Activated B cell treated with CpG ODN at 0.5 μM for 24 hours (primary cell): ENCODE data around the gene TAF9B. TPM values are rescaled to one million over a fixed set of nuclear protein-coding genes. Genes with fewer than 3 reads are reported as not detected.
"Not testable (repeated sequence)": the region's sequence is repeated elsewhere in the genome, so short reads cannot be mapped to it uniquely, and the experiment has no call there.

Source experiments
- ATAC-seq: fragments of 200-7000 bp; cut with Tn5 transposase; one replicate; pipeline ENCODE4 v1.10.0; 2021; ENCODE audit warnings: low read depth, mild to moderate bottlenecking, moderate library complexity
- CTCF ChIA-PET: fragments of 350-600 bp; sonication (Branson Sonifier 250); formaldehyde crosslinking; loops from one replicate; lab custom pipeline; 2021; ENCODE audit warnings: antibody characterized with exemption; lab: Charles Lee
- POLR2A ChIA-PET: fragments of 350-600 bp; sonication (Branson Sonifier 250); formaldehyde crosslinking; loops from one replicate; lab custom pipeline; 2021; ENCODE audit warnings: antibody characterized with exemption; lab: Charles Lee
- DNase-seq: peaks from one replicate; pipeline ENCODE4 v3.0.0; 2022
- H3K27ac Mint-ChIP-seq: one replicate; pipeline ENCODE4 v1.8.0; 2020; ENCODE audit warnings: mixed read lengths
- H3K27me3 Mint-ChIP-seq: one replicate; pipeline ENCODE4 v1.8.0; 2021; ENCODE audit warnings: mixed read lengths
- H3K36me3 Mint-ChIP-seq: one replicate; pipeline ENCODE4 v1.8.0; 2021; ENCODE audit warnings: low read depth, mixed read lengths
- H3K4me1 Mint-ChIP-seq: one replicate; pipeline ENCODE4 v1.8.0; 2021; ENCODE audit warnings: mixed read lengths
- H3K4me3 Mint-ChIP-seq: one replicate; pipeline ENCODE4 v1.8.0; 2020; ENCODE audit warnings: mild to moderate bottlenecking, mixed read lengths
- H3K9me3 Mint-ChIP-seq: one replicate; pipeline ENCODE4 v1.8.0; 2020; ENCODE audit warnings: mixed read lengths
- intact Hi-C: fragments of 100-400 bp; cut with micrococcal nuclease; formaldehyde crosslinking; loops from one replicate; pipeline ENCODE4 v1.15.1; 2024
- total RNA-seq: library from RNA; stranded (reverse); gene quantifications from 2 replicates; pipeline ENCODE4 v1.2.3, GENCODE V29; 2022
- TF ChIP-seq, protein P1 (sequence below): fragments of 200-600 bp; IDR thresholded peaks from one replicate; pipeline ENCODE4 v1.8.0; 2022; ENCODE audit warnings: antibody characterized with exemption, mild to moderate bottlenecking

Gene TAF9B
- total RNA-seq, 1 donor from 2014 or later: 16.2 TPM

DNA sequence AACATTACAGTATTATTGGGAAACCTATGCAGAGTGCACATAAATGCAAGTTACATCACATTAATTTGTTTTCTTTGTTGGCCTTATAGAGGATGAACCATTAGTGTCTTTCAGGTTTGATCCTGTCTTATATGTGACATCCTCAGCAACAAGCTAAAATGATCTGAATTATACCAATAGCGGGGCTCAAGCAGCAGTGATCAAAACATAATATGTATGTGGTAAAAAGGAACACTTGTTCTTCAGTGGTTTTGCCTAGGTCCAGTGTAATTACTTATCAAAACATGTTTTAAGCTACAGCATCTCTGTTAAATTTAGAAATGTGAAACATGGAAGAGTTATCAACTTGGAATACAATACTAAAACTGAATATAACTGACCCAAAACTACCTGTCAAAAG lies 9.1 kb downstream of the TAF9B start:
- Mint-ChIP-seq H3K4me1 (no peaks in the 10 kb centered on the region), H3K27ac (no peak overlapping the region), H3K36me3 (peaks cover 49% of the 10 kb centered on the region), H3K27me3 (no peaks in the 10 kb centered on the region), H3K9me3 (no peaks in the 10 kb centered on the region), H3K4me3 (no peak overlapping the region)
- ATAC-seq: no peak
- ChIA-PET CTCF (no interaction called here), POLR2A (interaction anchor here (1.2 kb wide), 1 partner anchor 9 kb away, joined by 4 read pairs; the partner anchor contains the start of gene TAF9B)
- no peak for DNase-seq
- TF ChIP-seq, protein P1, sequence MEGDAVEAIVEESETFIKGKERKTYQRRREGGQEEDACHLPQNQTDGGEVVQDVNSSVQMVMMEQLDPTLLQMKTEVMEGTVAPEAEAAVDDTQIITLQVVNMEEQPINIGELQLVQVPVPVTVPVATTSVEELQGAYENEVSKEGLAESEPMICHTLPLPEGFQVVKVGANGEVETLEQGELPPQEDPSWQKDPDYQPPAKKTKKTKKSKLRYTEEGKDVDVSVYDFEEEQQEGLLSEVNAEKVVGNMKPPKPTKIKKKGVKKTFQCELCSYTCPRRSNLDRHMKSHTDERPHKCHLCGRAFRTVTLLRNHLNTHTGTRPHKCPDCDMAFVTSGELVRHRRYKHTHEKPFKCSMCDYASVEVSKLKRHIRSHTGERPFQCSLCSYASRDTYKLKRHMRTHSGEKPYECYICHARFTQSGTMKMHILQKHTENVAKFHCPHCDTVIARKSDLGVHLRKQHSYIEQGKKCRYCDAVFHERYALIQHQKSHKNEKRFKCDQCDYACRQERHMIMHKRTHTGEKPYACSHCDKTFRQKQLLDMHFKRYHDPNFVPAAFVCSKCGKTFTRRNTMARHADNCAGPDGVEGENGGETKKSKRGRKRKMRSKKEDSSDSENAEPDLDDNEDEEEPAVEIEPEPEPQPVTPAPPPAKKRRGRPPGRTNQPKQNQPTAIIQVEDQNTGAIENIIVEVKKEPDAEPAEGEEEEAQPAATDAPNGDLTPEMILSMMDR: no peak
- intact Hi-C loops: loop anchor here (10.0 kb wide), 3 partner anchors 194 to 1284 kb away; partner anchors contain the start of gene CYSLTR1

DNA sequence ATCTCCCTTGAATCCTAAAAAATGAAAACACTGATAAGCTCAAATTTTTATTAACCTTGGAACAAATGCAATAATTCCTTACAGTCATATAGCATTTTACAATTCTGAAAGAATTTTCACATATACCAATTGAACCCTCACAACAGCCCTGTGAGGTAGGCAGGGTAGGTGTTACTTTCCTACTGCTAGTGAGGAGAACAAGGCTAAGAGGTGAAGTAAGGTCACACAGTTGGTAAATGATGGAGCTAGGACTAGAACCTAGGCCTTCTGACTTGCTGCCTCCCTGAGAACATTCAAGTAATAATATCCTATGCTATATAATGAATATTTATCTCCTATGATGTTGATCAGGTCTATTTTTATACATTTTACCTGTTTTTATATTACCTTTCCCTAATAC lies 9.7 kb downstream of the TAF9B start:
- TF ChIP-seq, protein P1: no peak
- ChIA-PET CTCF (no interaction called here), POLR2A (no interaction called here)
- no peak for DNase-seq
- intact Hi-C loops: loop anchor here (10.0 kb wide), 3 partner anchors 195 to 1285 kb away; partner anchors contain the start of gene CYSLTR1
- Mint-ChIP-seq H3K27ac (no peak overlapping the region), H3K36me3 (peaks cover 56% of the 10 kb centered on the region), H3K27me3 (no peaks in the 10 kb centered on the region), H3K4me1 (no peaks in the 10 kb centered on the region), H3K9me3 (no peaks in the 10 kb centered on the region), H3K4me3 (no peak overlapping the region)
- no peak for ATAC-seq

DNA sequence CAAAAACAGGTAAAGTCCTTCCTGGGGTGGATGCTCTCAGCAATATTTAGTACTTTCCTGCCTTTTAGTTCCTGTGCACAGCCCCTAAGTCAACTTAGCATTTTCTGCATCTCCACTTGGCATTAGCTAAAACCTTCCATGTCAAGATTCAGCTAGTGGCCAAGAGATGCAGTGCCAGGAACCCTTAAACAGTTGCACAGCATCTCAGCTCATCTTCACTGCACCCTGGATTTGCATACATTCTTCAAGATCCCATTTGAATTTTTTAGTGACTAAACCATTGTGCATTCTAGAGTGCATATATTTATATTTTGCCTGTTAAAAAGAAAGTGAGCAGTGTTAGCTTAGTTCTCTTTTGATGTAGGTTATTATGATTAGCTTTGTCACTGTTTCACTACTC lies 13.7 kb downstream of the TAF9B start:
- H3K4me3 Mint-ChIP-seq, intact Hi-C loops, ATAC-seq, H3K27me3 Mint-ChIP-seq, H3K9me3 Mint-ChIP-seq, CTCF ChIA-PET, DNase-seq, H3K27ac Mint-ChIP-seq, H3K4me1 Mint-ChIP-seq: not testable (repeated sequence)
- POLR2A ChIA-PET: interaction anchor here (0.7 kb wide), 1 partner anchor 54 kb away, joined by 3 read pairs; no protein-coding TSS in a partner anchor
- H3K36me3 Mint-ChIP-seq: peaks cover 80% of the 10 kb centered on the region

DNA sequence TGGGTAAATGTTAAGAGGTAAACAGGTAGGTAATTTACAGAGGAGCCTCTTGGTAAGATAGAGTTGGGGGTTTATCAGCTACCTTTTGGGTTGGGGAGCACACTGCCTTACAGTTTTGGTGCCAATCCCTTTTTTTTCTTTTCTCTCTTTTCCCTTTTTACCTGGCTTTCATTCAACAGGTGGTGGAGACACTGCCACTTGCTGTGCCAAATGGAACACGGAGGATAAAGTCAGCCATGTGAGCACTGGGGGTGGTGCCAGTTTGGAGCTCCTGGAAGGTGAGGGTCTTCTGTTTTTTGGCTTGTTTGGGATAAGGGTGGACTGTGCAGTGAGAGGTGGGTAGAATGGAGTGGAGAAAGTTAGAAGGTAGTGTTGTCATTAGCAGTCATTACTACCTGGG lies 14.3 kb downstream of the TAF9B start:
- ATAC-seq: no peak
- CTCF ChIA-PET: no interaction called here

DNA sequence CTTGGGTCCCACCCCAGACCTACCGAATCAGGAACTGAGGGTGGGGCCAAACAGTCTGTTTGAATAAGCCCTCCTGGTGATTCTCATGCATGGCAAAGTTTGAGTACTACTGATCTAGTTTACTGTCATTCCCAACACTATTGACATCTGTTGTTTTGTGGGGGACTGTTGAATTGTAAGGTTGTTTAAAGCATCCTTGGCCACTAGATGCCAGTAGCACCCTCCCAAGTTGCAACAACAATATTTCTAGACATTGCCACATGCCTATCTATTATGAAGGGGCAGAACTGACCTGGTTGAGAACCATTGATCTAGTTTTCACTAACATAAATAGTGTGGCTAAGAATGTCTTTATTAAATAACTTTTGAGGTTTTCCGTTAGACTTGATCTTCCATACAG lies 15.1 kb downstream of the TAF9B start:
- Mint-ChIP-seq H3K27me3 (no peaks in the 10 kb centered on the region), H3K27ac (no peak overlapping the region), H3K9me3 (no peaks in the 10 kb centered on the region), H3K4me1 (peaks cover 9% of the 10 kb centered on the region), H3K4me3 (no peak overlapping the region), H3K36me3 (peaks cover 76% of the 10 kb centered on the region)
- ChIA-PET POLR2A (no interaction called here), CTCF (no interaction called here)
- DNase-seq: no peak
- TF ChIP-seq, protein P1: no peak
- intact Hi-C loops: loop anchor here (5.0 kb wide), 2 partner anchors 763 to 958 kb away; no protein-coding TSS in a partner anchor
- ATAC-seq: no peak

More for the DNA sequence above, 14.3 kb downstream of the TAF9B start:
- no peak for DNase-seq
- no peaks in the 10 kb centered on the region for H3K9me3 Mint-ChIP-seq
- no peaks in the 10 kb centered on the region for H3K27me3 Mint-ChIP-seq
- peaks cover 3% of the 10 kb centered on the region for H3K4me1 Mint-ChIP-seq
- no peak overlapping the region for H3K4me3 Mint-ChIP-seq
- H3K36me3 Mint-ChIP-seq: peaks cover 75% of the 10 kb centered on the region
- H3K27ac Mint-ChIP-seq: peak overlapping the region; percentile 46
- intact Hi-C loops: no loop called here
- TF ChIP-seq, protein P1: no peak
- POLR2A ChIA-PET: no interaction called here
